Measurements from ENCODE around the gene PRDX5. TPM values are rescaled to one million over a fixed set of nuclear protein-coding genes. Genes with fewer than 3 reads are reported as not detected.

Gene PRDX5
- total RNA-seq (2014; rRNA removed; shearing (Covaris generic)): 272 and 303 TPM in 2 replicates

- Histone ChIP-seq H3K27me3 (ENCODE audit: control insufficient read depth, insufficient read depth, low read length) (no peaks in the 10 kb centered on the region), H3K4me3 (ENCODE audit: insufficient read depth, low read depth, low read length) (peak within 1 kb of the TSS; percentile 99), H3K36me3 (replicated peaks; ENCODE audit: control insufficient read depth, insufficient read depth, low read length) (peaks cover 21% of the 10 kb centered on the region)
- DNase-seq: peak; percentile 98
These were observed at the start of gene PRDX5 for GRCh38 chr11:64317961-64318765. TSS of gene PRDX5 (plus strand) at chr11:64318121. CDS start at chr11:64318216, 95 bp downstream.

DNA sequence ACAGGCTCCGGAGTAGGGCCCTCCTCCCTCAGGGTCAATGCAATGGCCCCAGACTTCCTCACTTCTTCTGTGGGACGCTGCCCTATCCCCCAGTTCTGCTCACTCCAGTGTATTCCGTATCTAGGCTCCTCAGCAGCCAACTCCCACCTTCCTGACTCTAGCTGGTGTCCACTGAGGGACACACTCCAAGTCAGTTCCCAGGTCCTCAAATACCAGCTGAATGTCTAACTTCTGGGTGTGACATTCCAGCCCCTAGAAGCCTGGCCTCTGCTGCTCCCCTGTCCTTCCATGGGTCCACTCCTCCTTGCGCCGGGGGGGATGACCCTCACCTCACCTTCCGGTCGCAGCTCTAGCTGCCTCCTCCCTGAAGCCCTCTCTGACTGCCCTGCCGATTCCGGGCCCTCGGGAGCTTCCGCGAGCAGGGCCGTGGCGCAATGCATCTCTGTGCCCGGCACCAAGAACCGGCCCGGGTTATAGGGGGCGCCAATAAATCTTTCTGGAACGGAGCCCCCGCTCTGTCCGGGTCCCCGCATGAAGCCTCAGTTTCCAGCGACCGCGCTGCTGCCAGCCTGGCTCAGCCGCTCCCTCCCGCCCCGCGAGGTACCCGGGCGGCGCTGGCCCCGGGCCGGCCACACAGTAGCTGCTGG is 48.9 kb upstream of the PRDX5 start:
- peak; percentile 76 for DNase-seq
- H3K4me3 ChIP-seq (ENCODE audit: insufficient read depth, low read depth, low read length): peak overlapping the region; percentile 82
- peaks cover 12% of the 10 kb centered on the region for H3K36me3 ChIP-seq (replicated peaks; ENCODE audit: control insufficient read depth, insufficient read depth, low read length)
- H3K27me3 ChIP-seq (ENCODE audit: control insufficient read depth, insufficient read depth, low read length): no peaks in the 10 kb centered on the region

DNA sequence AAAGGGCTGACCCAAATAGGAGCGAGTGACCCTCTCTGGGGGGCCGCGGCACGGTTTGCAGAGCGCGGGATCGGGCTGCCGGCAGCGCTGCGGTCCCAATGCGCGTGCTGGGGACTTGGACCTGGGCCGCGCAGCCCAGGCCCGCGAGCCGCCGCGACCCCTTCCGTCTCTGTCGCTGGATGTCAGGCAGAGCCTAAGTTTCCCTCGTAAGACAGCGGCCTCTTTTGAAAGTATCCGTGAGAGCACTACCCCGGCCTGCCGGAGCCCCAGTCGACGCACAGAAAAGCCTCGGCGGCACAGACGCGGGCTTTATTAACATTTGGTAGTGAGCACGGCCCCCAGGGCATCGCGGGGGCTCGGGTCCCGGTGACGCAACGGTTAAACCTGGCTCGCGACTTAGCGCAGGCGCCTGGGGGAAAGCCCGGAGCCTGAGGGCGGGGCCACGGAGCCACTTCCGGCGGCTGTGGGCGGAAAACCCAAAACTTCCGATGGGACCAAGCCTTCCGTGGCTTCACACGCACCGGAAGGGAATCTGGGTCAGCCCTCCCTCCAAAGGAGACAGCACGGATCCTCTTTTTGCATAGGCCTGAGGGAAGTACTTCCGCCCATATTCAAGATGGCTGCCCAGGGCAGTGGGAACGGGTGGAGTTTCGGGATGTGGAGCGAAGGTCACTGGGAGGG is 48.2 kb upstream of the PRDX5 start:
- H3K27me3 ChIP-seq (ENCODE audit: control insufficient read depth, insufficient read depth, low read length): no peaks in the 10 kb centered on the region
- peaks cover 10% of the 10 kb centered on the region for H3K36me3 ChIP-seq (replicated peaks; ENCODE audit: control insufficient read depth, insufficient read depth, low read length)
- peak overlapping the region; percentile 82 for H3K4me3 ChIP-seq (ENCODE audit: insufficient read depth, low read depth, low read length)
- DNase-seq: peak; percentile 96

GRCh38 chr11:64275031-64275800 is 42.7 kb upstream of the PRDX5 start:
- Histone ChIP-seq H3K4me3 (ENCODE audit: insufficient read depth, low read depth, low read length) (no peak overlapping the region), H3K27me3 (ENCODE audit: control insufficient read depth, insufficient read depth, low read length) (no peaks in the 10 kb centered on the region), H3K36me3 (replicated peaks; ENCODE audit: control insufficient read depth, insufficient read depth, low read length) (peaks cover 3% of the 10 kb centered on the region)
- DNase-seq: no peak

- Histone ChIP-seq H3K4me3 (ENCODE audit: insufficient read depth, low read depth, low read length) (no peak overlapping the region), H3K36me3 (replicated peaks; ENCODE audit: control insufficient read depth, insufficient read depth, low read length) (peaks cover 3% of the 10 kb centered on the region), H3K27me3 (ENCODE audit: control insufficient read depth, insufficient read depth, low read length) (no peaks in the 10 kb centered on the region)
- DNase-seq: no peak
These were observed 42.1 kb upstream of the PRDX5 start for GRCh38 chr11:64275841-64276240.

DNA sequence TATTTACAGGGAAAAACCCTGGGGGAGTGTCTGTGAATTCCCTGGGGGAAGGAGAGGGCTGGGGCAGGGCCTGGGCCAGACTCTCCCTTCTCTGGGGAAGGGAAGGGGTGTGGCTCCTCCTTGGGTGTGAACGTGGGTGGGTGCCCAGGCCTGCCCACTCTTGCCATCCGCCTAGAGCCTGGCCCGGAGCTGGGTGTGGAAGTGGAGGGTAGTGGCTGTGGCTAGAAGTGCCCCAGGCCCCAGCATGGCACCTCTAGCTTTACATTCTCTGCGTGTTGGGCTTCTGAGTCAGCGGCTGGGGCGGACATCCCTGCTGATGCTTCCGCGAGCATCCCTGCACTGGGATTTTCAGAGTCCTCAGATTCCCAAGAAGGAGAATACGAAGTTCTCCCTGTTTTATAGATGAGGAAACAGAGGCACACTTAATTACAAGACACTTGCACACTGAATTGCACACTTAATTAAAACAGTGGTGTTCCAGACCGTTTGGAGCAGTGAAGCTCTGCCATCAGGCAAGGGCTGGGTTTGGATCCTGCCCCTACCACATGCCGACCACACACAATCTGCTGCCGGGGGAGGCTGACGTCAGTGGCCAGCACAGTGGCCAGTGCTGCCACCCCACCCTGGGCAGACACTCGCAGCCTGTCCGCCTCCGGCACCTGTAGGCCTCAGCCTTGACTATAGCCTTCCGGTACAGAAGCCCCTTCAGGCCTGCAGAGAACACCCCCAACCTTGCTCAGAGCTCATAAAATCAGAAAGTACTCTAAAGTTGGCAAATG is 41.1 kb upstream of the PRDX5 start:
- no peak overlapping the region for H3K4me3 ChIP-seq (ENCODE audit: insufficient read depth, low read depth, low read length)
- no peak for DNase-seq

DNA sequence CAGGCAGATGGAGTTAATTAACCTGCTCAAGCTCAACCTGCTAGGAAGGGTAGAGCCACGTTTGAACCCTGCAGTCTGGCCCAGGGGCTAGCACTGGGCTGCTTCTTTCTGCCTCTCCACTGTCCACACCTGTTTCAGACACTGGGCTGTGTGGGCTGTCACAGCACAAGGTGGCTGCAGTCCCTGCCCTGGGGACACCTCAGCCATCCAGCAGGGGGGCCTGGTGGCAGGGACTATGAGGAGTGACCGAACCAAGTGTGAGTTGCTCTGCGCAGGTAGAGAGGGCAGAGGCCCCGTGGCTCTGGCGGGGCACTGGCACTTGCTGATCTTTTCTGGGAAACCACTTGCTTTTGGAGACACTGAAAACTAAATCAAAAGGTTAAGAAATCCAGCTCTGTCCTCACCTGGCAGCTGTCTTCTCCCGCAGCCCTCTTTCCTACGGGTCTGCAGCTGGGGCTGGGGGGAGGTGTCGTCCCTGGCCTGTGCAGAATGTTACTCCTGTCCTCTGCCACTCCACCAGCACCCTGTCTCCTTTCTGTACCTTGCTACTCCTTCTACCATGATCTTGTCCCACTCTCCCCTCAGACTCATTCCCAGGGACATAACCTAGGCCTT is 39.2 kb upstream of the PRDX5 start:
- Histone ChIP-seq H3K4me3 (ENCODE audit: insufficient read depth, low read depth, low read length) (no peak overlapping the region), H3K36me3 (replicated peaks; ENCODE audit: control insufficient read depth, insufficient read depth, low read length) (peaks cover 3% of the 10 kb centered on the region), H3K27me3 (ENCODE audit: control insufficient read depth, insufficient read depth, low read length) (no peaks in the 10 kb centered on the region)
- DNase-seq: no peak

More for the DNA sequence above, 41.1 kb upstream of the PRDX5 start:
- Histone ChIP-seq H3K27me3 (ENCODE audit: control insufficient read depth, insufficient read depth, low read length) (no peaks in the 10 kb centered on the region), H3K36me3 (replicated peaks; ENCODE audit: control insufficient read depth, insufficient read depth, low read length) (peaks cover 3% of the 10 kb centered on the region)

DNA sequence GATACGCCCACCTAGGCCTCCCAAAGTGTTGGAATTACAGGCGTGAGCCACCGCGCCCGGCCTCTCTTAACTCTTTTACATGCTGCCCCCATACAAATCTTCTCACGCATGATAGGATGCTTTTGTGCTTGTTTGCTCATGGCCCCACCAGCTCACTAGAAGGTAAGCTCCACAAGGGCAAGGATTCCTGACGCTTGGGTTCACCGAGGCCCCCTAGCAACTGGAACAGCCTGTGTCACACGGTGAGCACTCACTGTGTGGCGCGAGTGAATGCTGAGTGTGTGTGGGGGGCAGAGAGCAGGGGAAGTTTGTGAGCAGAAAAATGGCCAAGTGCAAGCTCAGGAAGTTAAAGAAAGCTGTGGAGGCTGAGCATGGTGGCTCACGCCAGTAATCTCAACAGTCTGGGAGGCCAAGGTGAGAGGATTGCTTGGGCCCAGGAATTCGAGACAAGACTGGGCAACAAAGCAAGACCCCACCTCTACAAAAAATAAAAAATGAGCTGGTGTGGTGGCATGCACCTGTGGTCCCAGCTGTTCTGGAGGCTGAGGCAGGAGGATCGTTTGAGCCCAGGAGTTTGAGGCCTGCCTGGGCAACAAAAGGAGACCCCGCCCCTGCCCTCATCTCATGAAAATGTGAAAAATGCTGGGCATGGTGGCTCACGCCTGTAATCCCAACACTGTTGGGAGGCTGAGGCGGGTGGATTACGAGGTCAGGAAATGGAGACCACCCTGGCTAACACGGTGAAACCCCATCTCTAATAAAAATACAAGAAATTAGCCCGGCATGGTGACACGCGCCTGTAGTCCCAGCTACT is 35.8 kb upstream of the PRDX5 start:
- no peak for DNase-seq
- Histone ChIP-seq H3K36me3 (replicated peaks; ENCODE audit: control insufficient read depth, insufficient read depth, low read length) (peaks cover under 1% of the 10 kb centered on the region; the same call in 1 of the 2 replicates), H3K4me3 (ENCODE audit: insufficient read depth, low read depth, low read length) (no peak overlapping the region), H3K27me3 (ENCODE audit: control insufficient read depth, insufficient read depth, low read length) (no peaks in the 10 kb centered on the region; the same call in 1 of the 2 replicates)

GRCh38 chr11:64283092-64283491 is 34.8 kb upstream of the PRDX5 start:
- H3K36me3 ChIP-seq (replicated peaks; ENCODE audit: control insufficient read depth, insufficient read depth, low read length): no peaks in the 10 kb centered on the region
- DNase-seq: no peak
- no peak overlapping the region for H3K4me3 ChIP-seq (ENCODE audit: insufficient read depth, low read depth, low read length)
- H3K27me3 ChIP-seq (ENCODE audit: control insufficient read depth, insufficient read depth, low read length): no peaks in the 10 kb centered on the region; the same call in 1 of the 2 replicates

DNA sequence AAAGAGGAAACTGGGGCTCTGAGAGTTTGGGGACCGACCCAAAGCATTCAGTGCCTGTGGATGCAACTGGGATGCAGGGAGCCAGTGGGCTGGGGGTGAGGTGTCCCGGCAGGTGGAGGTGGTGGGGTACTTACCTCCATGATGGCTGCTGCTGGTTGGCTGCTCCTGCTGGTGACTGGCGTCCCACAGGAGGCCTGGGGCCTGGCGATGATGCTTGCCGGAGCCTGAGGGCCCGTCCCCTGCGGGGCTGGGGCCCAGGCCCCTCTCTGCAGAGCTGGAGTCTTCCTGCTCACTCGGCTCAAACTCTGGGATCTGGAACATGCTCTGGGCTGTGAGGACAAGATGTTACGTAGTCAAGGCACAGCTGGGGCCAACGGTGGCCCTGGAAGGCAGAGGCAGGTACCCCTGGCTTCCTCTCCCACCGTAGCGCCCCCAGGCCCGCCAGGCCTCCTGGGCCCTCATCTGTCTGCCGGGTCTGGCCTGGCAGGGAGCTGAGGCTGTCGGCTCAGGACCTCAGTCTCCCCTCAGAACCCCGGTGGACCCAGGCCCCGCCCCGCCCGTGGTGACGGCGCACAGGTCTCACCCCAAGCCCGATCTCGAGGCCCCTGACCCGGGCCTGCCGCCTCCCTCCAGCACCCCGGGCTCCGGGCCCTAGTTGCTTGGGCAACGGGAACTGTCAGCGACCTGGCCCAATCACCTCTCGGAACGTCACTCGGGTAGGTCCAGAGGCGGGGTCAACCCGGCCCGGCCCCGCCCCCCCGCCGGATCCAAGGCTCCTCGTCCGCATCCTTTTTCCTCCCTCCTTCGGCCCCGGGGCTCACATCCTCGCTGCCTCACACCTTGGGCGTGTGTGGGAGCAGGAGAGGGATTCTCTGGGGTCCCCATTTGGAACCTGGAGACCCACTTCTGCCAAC is 33.6 kb upstream of the PRDX5 start, which contains the start of gene BAD:
BAD (minus strand) TSS at position 618 of the 914 bp plus-strand sequence; CDS start at position 321, 297 bp downstream.
- Histone ChIP-seq H3K4me3 (ENCODE audit: insufficient read depth, low read depth, low read length) (peak within 1 kb of the TSS; percentile 78), H3K36me3 (replicated peaks; ENCODE audit: control insufficient read depth, insufficient read depth, low read length) (no peaks in the 10 kb centered on the region), H3K27me3 (ENCODE audit: control insufficient read depth, insufficient read depth, low read length) (no peaks in the 10 kb centered on the region; the same call in none of the 2 replicates)
- peak; percentile 100 for DNase-seq

DNA sequence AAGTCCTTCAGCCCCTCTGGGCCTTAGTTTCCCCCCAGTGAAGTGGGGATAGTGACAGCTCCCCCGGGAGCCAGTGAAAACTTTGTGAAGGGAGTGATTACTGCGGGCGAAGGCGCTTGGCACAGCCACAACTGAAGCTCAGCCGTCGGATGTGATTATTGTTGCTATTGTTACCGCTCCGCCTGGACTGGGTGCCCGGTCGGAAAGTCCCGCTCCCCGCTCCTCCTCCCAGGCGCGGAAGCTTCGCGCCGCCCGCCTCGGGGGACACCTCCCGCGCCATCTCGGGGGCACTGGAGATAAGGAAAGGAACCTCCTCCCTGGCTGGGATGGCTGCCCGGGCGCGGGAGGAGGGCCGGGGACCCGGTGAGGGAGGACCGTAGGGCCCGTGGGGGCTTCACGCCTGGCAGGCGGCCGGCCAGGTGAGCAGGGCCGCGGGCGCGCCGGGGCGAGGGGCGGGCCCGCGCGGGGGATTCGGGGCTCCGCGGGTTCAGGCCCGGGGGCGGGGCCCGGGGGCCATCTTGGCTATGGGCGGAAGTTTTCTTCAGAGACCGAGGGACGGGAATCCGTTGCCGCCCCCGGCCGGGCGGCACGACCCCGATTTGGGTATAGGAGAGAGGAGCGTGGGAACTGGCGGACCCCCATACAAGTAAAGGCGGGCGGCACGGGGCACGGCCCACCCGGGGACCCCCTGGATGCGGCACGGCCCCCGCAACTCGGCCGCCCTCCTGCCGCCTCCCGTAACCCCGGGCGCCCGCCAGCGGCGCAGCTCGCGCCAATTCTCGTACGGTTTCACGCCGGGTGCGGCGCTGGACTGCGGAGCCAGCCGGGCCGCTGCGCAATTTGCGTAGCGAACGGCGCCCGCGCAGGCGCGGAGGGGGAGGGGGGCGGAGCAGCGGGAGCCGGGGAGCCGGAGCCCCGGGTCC is 32.7 kb upstream of the PRDX5 start, which contains the start of gene GPR137:
GPR137 (plus strand) TSS at position 887 of the 923 bp plus-strand sequence. CDS start 677 bp downstream, outside the sequence.
- peak; percentile 100 for DNase-seq
- Histone ChIP-seq H3K27me3 (ENCODE audit: control insufficient read depth, insufficient read depth, low read length) (peaks cover 8% of the 10 kb centered on the region), H3K36me3 (replicated peaks; ENCODE audit: control insufficient read depth, insufficient read depth, low read length) (no peaks in the 10 kb centered on the region), H3K4me3 (ENCODE audit: insufficient read depth, low read depth, low read length) (peak within 1 kb of the TSS; percentile 78)
